Tibial artery (tissue), 4 donors: Measurements from ENCODE around the gene ENHO.

Experiments used
- DNase-seq, 2 donors: peaks; one replicate each; pipeline ENCODE4 v3.0.0-alpha.2; 2019
- H3K27ac ChIP-seq, 2 donors: fragments of 200-600 bp; sonication (generic) in 1 of 2; 1 replicate in 1 of 2; 2 replicates in 1 of 2; pipeline ENCODE4 v1.5.1; 2018 to 2019; ENCODE audit warnings: mild to moderate bottlenecking in 1 of 2
- H3K27me3 ChIP-seq, 2 donors: fragments of 200-600 bp; sonication (generic) in 1 of 2; one replicate each; pipeline versions ENCODE4 v1.5.1 to v1.6.0; 2016 to 2019
- H3K36me3 ChIP-seq, 3 donors: fragments of 200-600 bp; sonication (generic) in 2 of 3; one replicate each; pipeline ENCODE4 v1.5.1; 2016 to 2019; ENCODE audit warnings: mild to moderate bottlenecking in 2 of 3
- H3K4me1 ChIP-seq, 4 donors: fragments of 200-600 bp; sonication (generic) in 2 of 4; 1 replicate in 3 of 4; 2 replicates in 1 of 4; pipeline ENCODE4 v1.5.1; 2016 to 2019
- H3K4me3 ChIP-seq, 2 donors: fragments of 200-600 bp; sonication (generic) in 1 of 2; 1 replicate in 1 of 2; 2 replicates in 1 of 2; pipeline ENCODE4 v1.5.1; 2018 to 2019; ENCODE audit warnings: mild to moderate bottlenecking in 2 of 2
- H3K9me3 ChIP-seq, 3 donors: fragments of 200-600 bp; sonication (generic) in 1 of 3; one replicate each; pipeline ENCODE4 v1.5.1; 2016 to 2019
- CTCF ChIP-seq, 2 experiments: fragments of 200-600 bp in 1 of 2; fragments of 450-650 bp in 1 of 2; IDR thresholded peaks; one replicate each; pipeline ENCODE4 v1.5.1; 2017 to 2019; ENCODE audit warnings: antibody characterized with exemption in 2 of 2, mild to moderate bottlenecking in 1 of 2, moderate library complexity in 1 of 2
- intact Hi-C: fragments of 100-400 bp; cut with DNase I; formaldehyde crosslinking; loops from one replicate; pipeline ENCODE4 v1.15.0; 2023; ENCODE audit warnings: low total_unique reads

ENHO gene

GRCh38 chr9:34563262-34563661, 40.5 kb upstream of the ENHO start:
- no peak overlapping the region for H3K27ac ChIP-seq
- no peaks in the 10 kb centered on the region for H3K36me3 ChIP-seq
- H3K4me3 ChIP-seq = no peak overlapping the region
- peaks cover 0 to 4% (median 0%) of the 10 kb centered on the region in 3 donors for H3K9me3 ChIP-seq
- no peak for DNase-seq
- TF ChIP-seq CTCF (IDR thresholded peaks at IDR 0.05) = no peak
- H3K4me1 ChIP-seq = peaks cover 0 to 13% (median 3%) of the 10 kb centered on the region in 4 donors
- intact Hi-C loops = no loop called here
- H3K27me3 ChIP-seq = peaks cover 0 to 68% of the 10 kb centered on the region in 2 donors

GRCh38 chr9:34562135-34562745, 39.5 kb upstream of the ENHO start:
- no peak overlapping the region for H3K4me3 ChIP-seq
- H3K27me3 ChIP-seq = peaks cover 0 to 74% of the 10 kb centered on the region in 2 donors
- no peak for DNase-seq
- intact Hi-C loops = no loop called here
- H3K27ac ChIP-seq = no peak overlapping the region
- TF ChIP-seq CTCF (IDR thresholded peaks at IDR 0.05) = peak in 1 of 2 experiments; percentile 12
- peaks cover 0 to 4% (median 0%) of the 10 kb centered on the region in 3 donors for H3K9me3 ChIP-seq
- H3K36me3 ChIP-seq = no peaks in the 10 kb centered on the region
- H3K4me1 ChIP-seq = peaks cover 0 to 13% (median 3%) of the 10 kb centered on the region in 4 donors

GRCh38 chr9:34560599-34561214, 37.9 kb upstream of the ENHO start:
- Histone ChIP-seq H3K4me3 (no peak overlapping the region), H3K36me3 (no peaks in the 10 kb centered on the region), H3K27ac (no peak overlapping the region), H3K9me3 (peaks cover 0 to 4% (median 0%) of the 10 kb centered on the region in 3 donors), H3K27me3 (peaks cover 0 to 75% of the 10 kb centered on the region in 2 donors), H3K4me1 (peaks cover 0 to 13% (median 3%) of the 10 kb centered on the region in 4 donors)
- intact Hi-C loops = no loop called here
- TF ChIP-seq CTCF (IDR thresholded peaks at IDR 0.05) = no peak
- DNase-seq = no peak

GRCh38 chr9:34559624-34560455, 37.0 kb upstream of the ENHO start:
- H3K9me3 ChIP-seq = peaks cover 0 to 4% (median 0%) of the 10 kb centered on the region in 3 donors
- H3K4me3 ChIP-seq = no peak overlapping the region
- H3K27me3 ChIP-seq = peaks cover 0 to 79% of the 10 kb centered on the region in 2 donors
- DNase-seq = peak in 1 of 2 donors; percentile 65
- intact Hi-C loops = no loop called here
- TF ChIP-seq CTCF (IDR thresholded peaks at IDR 0.05) = no peak
- H3K36me3 ChIP-seq = no peaks in the 10 kb centered on the region
- H3K27ac ChIP-seq = no peak overlapping the region
- peaks cover 0 to 13% (median 3%) of the 10 kb centered on the region in 4 donors for H3K4me1 ChIP-seq

- H3K27me3 ChIP-seq = peaks cover 0 to 75% of the 10 kb centered on the region in 2 donors
- peaks cover 0 to 13% (median 3%) of the 10 kb centered on the region in 4 donors for H3K4me1 ChIP-seq
- intact Hi-C loops = no loop called here
- no peak for TF ChIP-seq CTCF (IDR thresholded peaks at IDR 0.05)
- H3K27ac ChIP-seq = no peak overlapping the region
- no peak overlapping the region for H3K4me3 ChIP-seq
- H3K36me3 ChIP-seq = no peaks in the 10 kb centered on the region
- H3K9me3 ChIP-seq = peaks cover 0 to 4% (median 0%) of the 10 kb centered on the region in 3 donors
- no peak for DNase-seq
Observed at GRCh38 chr9:34558919-34559623, 36.3 kb upstream of the ENHO start.
